Omental fat pad (tissue), 4 donors: ENCODE measurements around the gene GRAMD1A. TPM values are rescaled to one million over a fixed set of nuclear protein-coding genes. Genes with fewer than 3 reads are reported as not detected.

Experiments used
- ATAC-seq: fragments of 150-250 bp; one replicate; pipeline ENCODE4 v1.9.1; 2016; ENCODE audit warnings: mild to moderate bottlenecking, moderate library complexity; ENCODE audit not compliant: low FRiP score
- DNase-seq: peaks from one replicate; pipeline ENCODE4 v3.0.0-alpha.2; 2019; ENCODE audit warnings: low spot score
- total RNA-seq, 4 donors: library from RNA; depleted of rRNA; stranded (reverse); fragments of >200 nt; gene quantifications; one replicate each; pipeline ENCODE4 v1.1.0, GENCODE V29; 2016
- TF ChIP-seq, protein P1 (sequence below), 3 donors: fragments of 450-650 bp; IDR thresholded peaks; one replicate each; pipeline ENCODE4 v1.5.1; 2016 to 2017; ENCODE audit warnings: antibody characterized with exemption in 3 of 3, mild to moderate bottlenecking in 3 of 3, moderate library complexity in 2 of 3

Gene GRAMD1A
- total RNA-seq, 4 donors from 2014 or later: 34.7 to 70.7 (median 43.3) TPM

DNA sequence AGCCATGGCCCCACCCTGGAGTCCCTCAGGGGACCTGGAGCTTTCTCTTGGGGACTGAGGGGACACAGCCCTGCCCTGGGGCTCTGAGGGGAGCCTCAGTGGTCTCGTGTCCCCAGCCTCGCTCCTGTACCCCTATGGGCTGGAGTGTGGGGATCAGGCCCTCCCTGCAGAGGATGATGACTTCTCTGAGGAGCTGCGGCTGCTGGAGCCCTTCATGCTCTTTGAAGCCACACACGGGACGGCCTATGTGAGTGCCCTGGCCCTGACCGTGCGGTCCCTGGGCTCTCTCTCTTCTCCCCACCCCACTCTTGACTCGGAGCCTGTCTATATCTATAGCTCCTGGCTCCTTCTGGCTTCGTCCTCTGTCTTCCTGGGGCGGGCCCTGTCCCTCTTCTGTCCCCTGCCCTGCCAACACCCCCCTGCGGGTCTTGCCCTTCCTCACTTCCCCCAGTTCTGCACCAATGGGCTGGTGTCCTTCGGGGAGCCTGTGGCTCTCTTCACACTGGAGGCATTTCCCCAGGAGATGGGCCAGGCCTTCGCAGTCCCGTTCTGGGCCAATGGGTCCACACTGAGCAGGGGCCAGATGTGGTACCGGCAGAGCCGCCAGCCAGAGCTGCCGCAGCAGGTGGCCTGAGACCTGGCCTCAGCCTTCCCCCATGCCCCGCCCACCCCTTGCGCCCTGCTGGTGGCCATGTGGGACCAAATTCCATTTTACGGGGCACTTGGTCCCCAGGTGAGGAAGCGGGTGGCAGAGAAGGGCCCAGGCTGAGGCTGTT lies 74.5 kb downstream of the GRAMD1A start:
- TF ChIP-seq, protein P1, sequence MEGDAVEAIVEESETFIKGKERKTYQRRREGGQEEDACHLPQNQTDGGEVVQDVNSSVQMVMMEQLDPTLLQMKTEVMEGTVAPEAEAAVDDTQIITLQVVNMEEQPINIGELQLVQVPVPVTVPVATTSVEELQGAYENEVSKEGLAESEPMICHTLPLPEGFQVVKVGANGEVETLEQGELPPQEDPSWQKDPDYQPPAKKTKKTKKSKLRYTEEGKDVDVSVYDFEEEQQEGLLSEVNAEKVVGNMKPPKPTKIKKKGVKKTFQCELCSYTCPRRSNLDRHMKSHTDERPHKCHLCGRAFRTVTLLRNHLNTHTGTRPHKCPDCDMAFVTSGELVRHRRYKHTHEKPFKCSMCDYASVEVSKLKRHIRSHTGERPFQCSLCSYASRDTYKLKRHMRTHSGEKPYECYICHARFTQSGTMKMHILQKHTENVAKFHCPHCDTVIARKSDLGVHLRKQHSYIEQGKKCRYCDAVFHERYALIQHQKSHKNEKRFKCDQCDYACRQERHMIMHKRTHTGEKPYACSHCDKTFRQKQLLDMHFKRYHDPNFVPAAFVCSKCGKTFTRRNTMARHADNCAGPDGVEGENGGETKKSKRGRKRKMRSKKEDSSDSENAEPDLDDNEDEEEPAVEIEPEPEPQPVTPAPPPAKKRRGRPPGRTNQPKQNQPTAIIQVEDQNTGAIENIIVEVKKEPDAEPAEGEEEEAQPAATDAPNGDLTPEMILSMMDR (IDR thresholded peaks at IDR 0.05): no peak
- DNase-seq (no peak), ATAC-seq (no peak)

DNA sequence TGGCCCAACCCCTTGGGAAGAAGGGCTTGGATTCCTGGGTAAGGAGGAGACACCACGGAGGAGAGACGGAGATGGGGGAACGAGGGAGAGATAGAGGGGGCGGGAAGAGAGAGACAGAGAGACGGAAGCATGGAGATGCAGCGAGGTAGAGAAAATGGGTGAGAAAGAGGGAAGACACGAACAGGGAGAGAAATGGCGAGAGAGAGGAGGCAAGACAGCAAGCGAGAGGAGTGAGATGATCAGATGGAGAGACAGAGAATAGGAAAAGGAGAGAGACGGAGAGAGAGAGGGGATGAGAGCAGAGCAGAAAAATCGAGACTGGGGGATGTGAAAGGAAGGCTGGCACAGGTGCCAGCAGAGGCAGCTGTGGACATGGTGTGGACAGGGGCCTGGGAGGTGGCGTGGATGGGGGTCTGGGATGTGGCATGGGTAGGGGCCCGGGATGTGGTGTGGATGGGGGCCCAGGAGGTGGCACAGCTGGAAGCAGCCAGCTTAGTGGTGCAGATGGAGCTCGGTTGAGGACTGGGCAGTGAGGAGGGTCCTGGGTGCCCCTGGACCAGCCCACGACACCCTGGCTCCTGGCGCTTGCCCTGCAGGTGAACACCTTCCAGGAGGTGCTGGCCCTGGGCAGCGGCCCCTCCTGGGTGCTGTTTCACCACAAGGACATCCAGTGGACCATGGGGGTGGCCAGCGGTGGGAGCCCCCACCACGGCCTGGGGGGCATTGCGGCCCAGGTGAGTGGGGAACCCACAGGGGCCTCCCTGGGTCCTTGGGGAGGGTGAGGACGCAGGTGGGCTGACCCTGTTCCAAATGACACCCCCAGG lies 75.3 kb downstream of the GRAMD1A start:
- TF ChIP-seq, protein P1 (IDR thresholded peaks at IDR 0.05): no peak
- ATAC-seq (no peak), DNase-seq (no peak)

DNA sequence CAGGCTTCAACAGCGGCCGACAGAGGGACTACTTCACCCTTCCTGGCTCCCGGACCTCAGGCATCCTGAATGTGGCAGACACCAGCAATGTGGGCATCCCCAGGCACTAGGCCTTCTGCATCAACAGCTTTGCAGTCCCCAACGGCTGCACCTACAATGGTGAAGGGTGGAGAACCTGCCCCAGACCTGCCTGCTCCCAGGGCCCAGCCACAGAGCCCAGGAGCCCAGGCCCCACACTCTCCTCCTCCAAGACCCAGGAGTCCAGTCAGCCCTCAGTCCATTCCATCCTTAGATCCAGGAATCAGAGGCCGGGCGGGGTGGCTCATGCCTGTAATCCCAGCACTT lies 75.9 kb downstream of the GRAMD1A start:
- no peak for ATAC-seq
- no peak for DNase-seq
- TF ChIP-seq, protein P1 (IDR thresholded peaks at IDR 0.05): no peak

Other genes starting within 250 kb of the GRAMD1A start
- gene ZNF599, start 227.1 kb upstream of the GRAMD1A start, total RNA-seq: 1 to 10 TPM; 3.5 to 9.9 (median 4.6) TPM
- gene ZNF30, start 73.4 kb upstream of the GRAMD1A start, total RNA-seq: 1 to 10 TPM in 2 of 4 donors, under 1 TPM in 2; 0.93 to 3.9 (median 1.5) TPM
- gene ZNF792, start 36.1 kb upstream of the GRAMD1A start, total RNA-seq: 10 to 100 TPM in 2 of 4 donors, 1 to 10 TPM in 2; 3.7 to 29.3 (median 8.7) TPM
- gene SCN1B, start 30.1 kb downstream of the GRAMD1A start, total RNA-seq: 10 to 100 TPM in 3 of 4 donors, 1 to 10 TPM in 1; 8.0 to 23.2 (median 11.8) TPM
- gene HPN, start 41.4 kb downstream of the GRAMD1A start, total RNA-seq: 1 to 10 TPM in 3 of 4 donors, under 1 TPM in 1; 0.95 to 1.4 (median 1.2) TPM
- gene FXYD3, start 115.5 kb downstream of the GRAMD1A start, total RNA-seq: 1 to 10 TPM in 1 of 4 donors, under 1 TPM in 1, not detected in 2; 0.38 to 2.6 TPM
- 10 to 100 TPM in 1 of 4 donors, 1 to 10 TPM in 3; 6.2 to 31.1 (median 8.3) TPM for gene LGI4, start 134.7 kb downstream of the GRAMD1A start, total RNA-seq
- 10 to 100 TPM; 20.5 to 32.2 (median 25.7) TPM for gene FXYD1, start 138.5 kb downstream of the GRAMD1A start, total RNA-seq
- gene FXYD7, start 142.9 kb downstream of the GRAMD1A start, total RNA-seq: not detected
- 100 to 1,000 TPM in 1 of 4 donors, 10 to 100 TPM in 3; 68.9 to 129 (median 88.8) TPM for gene FXYD5, start 154.4 kb downstream of the GRAMD1A start, total RNA-seq
- not detected for gene FAM187B, start 228.4 kb downstream of the GRAMD1A start, total RNA-seq
- gene LSR, start 248.7 kb downstream of the GRAMD1A start, total RNA-seq: 10 to 100 TPM; 10.4 to 30.9 (median 17.9) TPM